ENCODE measurements around the gene CNTN2. TPM values are rescaled to one million over a fixed set of nuclear protein-coding genes. Genes with fewer than 3 reads are reported as not detected.

Gene CNTN2
- total and polyA plus RNA-seq, 2 of the 4 experiments (the other 2 are of a cell fraction) = not detected

- Histone ChIP-seq H2AK9ac (replicated peaks; ENCODE audit: low read depth, low read length, poor library complexity) (no peak overlapping the region), H3K18ac (ENCODE audit: low read depth, low read length) (no peak overlapping the region), H4K91ac (ENCODE audit: insufficient read depth, low read depth, low read length) (no peak overlapping the region), H2BK5ac (ENCODE audit: low read depth, low read length, poor library complexity, severe bottlenecking) (no peak overlapping the region), H3K27me3 (ENCODE audit: control insufficient read depth, insufficient read depth, low read length) (peaks cover 10% of the 10 kb centered on the region), H2AFZ (replicated peaks; ENCODE audit: low read length, poor library complexity) (no peak overlapping the region), H3K56ac (ENCODE audit: extremely low read depth, insufficient read depth, low read length) (no peak overlapping the region), H2BK15ac (ENCODE audit: low read depth, low read length) (no peak overlapping the region), H3K9ac (ENCODE audit: low read depth, low read length) (no peak overlapping the region), H2BK120ac (ENCODE audit: low read depth, low read length) (no peak overlapping the region), H3K9me1 (ENCODE audit: insufficient read depth, low read length) (no peaks in the 10 kb centered on the region), H4K8ac (ENCODE audit: low read depth in 2 of 2, low read length in 2 of 2) (no peak overlapping the region), H4K20me1 (ENCODE audit: insufficient read depth, low read length) (no peaks in the 10 kb centered on the region), H2BK20ac (ENCODE audit: low read depth, low read length) (no peak overlapping the region), H3K4me1 (ENCODE audit: control insufficient read depth, insufficient read depth, low read length) (no peaks in the 10 kb centered on the region), H3K4me3 (ENCODE audit: insufficient read depth, low read depth, low read length) (no peak overlapping the region), H3K4me2 (ENCODE audit: low read depth, low read length) (no peak overlapping the region), H3K79me1 (ENCODE audit: low read depth in 1 of 2, low read length in 2 of 2) (no peaks in the 10 kb centered on the region), H3K27ac (ENCODE audit: insufficient read depth, low read length) (no peak overlapping the region), H3K23ac (ENCODE audit: low read depth, low read length) (no peak overlapping the region), H3K14ac (replicated peaks; ENCODE audit: low read depth, low read length) (no peak overlapping the region), H3K9me3 (ENCODE audit: control insufficient read depth, insufficient read depth, low read length) (no peaks in the 10 kb centered on the region), H3K36me3 (ENCODE audit: control insufficient read depth, insufficient read depth, low read length) (no peaks in the 10 kb centered on the region), H4K5ac (ENCODE audit: low read depth, low read length) (no peak overlapping the region), H2AK5ac (ENCODE audit: low read depth, low read length) (no peak overlapping the region), H3K4ac (ENCODE audit: low read depth, low read length) (no peak overlapping the region)
- in situ Hi-C loops (cut with MboI; ENCODE audit: low sequenced_read_pairs) (no loop called here), dilution Hi-C loops (cut with HindIII; ENCODE audit: low sequenced_read_pairs, unreplicated experiment) (no loop called here), intact Hi-C loops (cut with micrococcal nuclease) (no loop called here)
- no TSS peak for BruUV-seq (replicated peaks)
- CTCF ChIA-PET = interaction anchor here (0.6 kb wide), 1 partner anchor 515 kb away, joined by 3 read pairs; no protein-coding TSS in a partner anchor
- no peak for TF ChIP-seq CHD1 (IDR thresholded peaks at IDR 0.05; ENCODE audit: low read depth, low read length)
- no peak for TF ChIP-seq ELK1 (IDR thresholded peaks at IDR 0.05; ENCODE audit: borderline replicate concordance, low read depth, low read length)
- no peak for TF ChIP-seq NFE2L2 (IDR thresholded peaks at IDR 0.05; ENCODE audit: low read depth, low read length)
- TF ChIP-seq RAD21 (IDR thresholded peaks at IDR 0.05; ENCODE audit: low read length) = no peak
- no peak for TF ChIP-seq MAFK (IDR thresholded peaks at IDR 0.05; ENCODE audit: low read depth, low read length)
- no peak for TF ChIP-seq SMC3 (IDR thresholded peaks at IDR 0.05; ENCODE audit: low read depth, low read length)
- TF ChIP-seq BHLHE40 (IDR thresholded peaks at IDR 0.05; ENCODE audit: low read depth, low read length) = no peak
- no peak for TF ChIP-seq MXI1 (IDR thresholded peaks at IDR 0.05; ENCODE audit: borderline replicate concordance, low read depth, low read length)
- TF ChIP-seq RFX5 (IDR thresholded peaks at IDR 0.05; ENCODE audit: low read depth, low read length) = no peak
- TF ChIP-seq MAZ (IDR thresholded peaks at IDR 0.05; ENCODE audit: borderline replicate concordance, low read depth, low read length) = no peak
- no peak for TF ChIP-seq FOS (IDR thresholded peaks at IDR 0.05; ENCODE audit: low read depth, low read length)
- no peak for TF ChIP-seq CEBPB (IDR thresholded peaks at IDR 0.05; ENCODE audit: low read depth, low read length)
- no peak for TF ChIP-seq RCOR1 (IDR thresholded peaks at IDR 0.05; ENCODE audit: insufficient replicate concordance, low read length)
- DNase-seq = no peak
- POLR2A ChIA-PET (ENCODE audit: unreplicated experiment) = no interaction called here
- WGBS, 2 experiments (ENCODE audit: extremely low coverage in 2 of 2, insufficient read length in 1 of 2) = 67% methylated on average over 5 of the region's 6 CpGs; no CpG with 5 or more reads in 1 of the 2 experiments
- ATAC-seq (ENCODE audit: low read depth) = no peak
These were observed 24.0 kb downstream of the CNTN2 start for GRCh38 chr1:205067031-205067430.
